Gastroesophageal sphincter (tissue), 3 donors: ENCODE results near the gene SMIM17.

Experiments used
- EP300 ChIP-seq: sonication (generic); formaldehyde crosslinking; IDR thresholded peaks from one replicate; pipeline ENCODE4 v1.6.1; 2017; ENCODE audit warnings: antibody characterized with exemption, mild to moderate bottlenecking
- POLR2A ChIP-seq, 2 donors: fragments of 450-650 bp; IDR thresholded peaks; one replicate each; pipeline ENCODE4 v1.6.1; 2017; ENCODE audit warnings: antibody characterized with exemption in 2 of 2, mild to moderate bottlenecking in 2 of 2, moderate library complexity in 1 of 2
- TF ChIP-seq, protein P1 (sequence below), 4 experiments: fragments of 200-600 bp in 2 of 4; fragments of 450-650 bp in 2 of 4; sonication (generic) in 1 of 4; IDR thresholded peaks; one replicate each; pipeline ENCODE4 v1.5.1; 2017 to 2019; ENCODE audit warnings: antibody characterized with exemption in 4 of 4, mild to moderate bottlenecking in 2 of 4, moderate library complexity in 2 of 4

DNA sequence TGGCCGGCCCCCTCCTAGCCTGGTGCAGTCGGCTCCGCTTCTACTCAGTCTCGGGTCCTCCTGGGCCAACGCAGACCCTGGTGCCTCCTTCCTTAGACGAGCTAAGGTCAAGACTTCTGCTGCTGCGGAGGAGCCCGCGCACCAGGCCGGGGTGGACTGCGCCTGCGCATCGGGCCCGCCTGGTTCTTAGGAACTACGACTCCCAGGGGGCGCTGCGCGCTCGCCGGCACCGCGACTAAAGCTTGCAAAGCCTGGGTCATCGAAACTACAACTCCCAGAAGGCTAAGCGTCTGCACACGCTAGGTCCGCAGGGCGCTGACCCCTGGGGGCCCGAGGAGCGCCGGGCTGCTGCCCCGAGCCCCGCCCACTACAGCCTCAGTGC, 28.6 kb downstream of the SMIM17 start, which contains the start of gene ZNF835:
- TF ChIP-seq, protein P1, sequence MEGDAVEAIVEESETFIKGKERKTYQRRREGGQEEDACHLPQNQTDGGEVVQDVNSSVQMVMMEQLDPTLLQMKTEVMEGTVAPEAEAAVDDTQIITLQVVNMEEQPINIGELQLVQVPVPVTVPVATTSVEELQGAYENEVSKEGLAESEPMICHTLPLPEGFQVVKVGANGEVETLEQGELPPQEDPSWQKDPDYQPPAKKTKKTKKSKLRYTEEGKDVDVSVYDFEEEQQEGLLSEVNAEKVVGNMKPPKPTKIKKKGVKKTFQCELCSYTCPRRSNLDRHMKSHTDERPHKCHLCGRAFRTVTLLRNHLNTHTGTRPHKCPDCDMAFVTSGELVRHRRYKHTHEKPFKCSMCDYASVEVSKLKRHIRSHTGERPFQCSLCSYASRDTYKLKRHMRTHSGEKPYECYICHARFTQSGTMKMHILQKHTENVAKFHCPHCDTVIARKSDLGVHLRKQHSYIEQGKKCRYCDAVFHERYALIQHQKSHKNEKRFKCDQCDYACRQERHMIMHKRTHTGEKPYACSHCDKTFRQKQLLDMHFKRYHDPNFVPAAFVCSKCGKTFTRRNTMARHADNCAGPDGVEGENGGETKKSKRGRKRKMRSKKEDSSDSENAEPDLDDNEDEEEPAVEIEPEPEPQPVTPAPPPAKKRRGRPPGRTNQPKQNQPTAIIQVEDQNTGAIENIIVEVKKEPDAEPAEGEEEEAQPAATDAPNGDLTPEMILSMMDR (IDR thresholded peaks at IDR 0.05): peak in 3 of 4 experiments; percentile 40 to 55 (median 41)
- peak; percentile 25 to 49 for TF ChIP-seq POLR2A (IDR thresholded peaks at IDR 0.05)
- no peak for TF ChIP-seq EP300
